IMR-90 (cell line): ENCODE data around the gene RGS14.

Experiments
- CEBPB ChIP-seq: IDR thresholded peaks from 2 replicates; pipeline ENCODE4 v1.6.1; 2012; ENCODE audit warnings: low read depth, low read length, improper control_type of control experiment
- CTCF ChIP-seq: conservative IDR thresholded peaks from 2 replicates; pipeline ENCODE4 v1.5.1; 2012; ENCODE audit warnings: mild to moderate bottlenecking, low read depth, low read length, improper control_type of control experiment
- POLR2A ChIP-seq: IDR thresholded peaks from 2 replicates; pipeline ENCODE4 v1.6.1; 2012; ENCODE audit warnings: mild to moderate bottlenecking, low read depth, low read length
- SMC3 ChIP-seq: fragments of 150-350 bp; IDR thresholded peaks from 2 replicates; pipeline ENCODE4 v1.6.1; 2016; ENCODE audit warnings: low read depth, mild to moderate bottlenecking, antibody characterized with exemption, low read length, moderate library complexity
- USF2 ChIP-seq: fragments of 150-350 bp; IDR thresholded peaks from 2 replicates; pipeline ENCODE4 v1.6.1; 2017; ENCODE audit warnings: mild to moderate bottlenecking, antibody characterized with exemption, low read length, low read depth

DNA sequence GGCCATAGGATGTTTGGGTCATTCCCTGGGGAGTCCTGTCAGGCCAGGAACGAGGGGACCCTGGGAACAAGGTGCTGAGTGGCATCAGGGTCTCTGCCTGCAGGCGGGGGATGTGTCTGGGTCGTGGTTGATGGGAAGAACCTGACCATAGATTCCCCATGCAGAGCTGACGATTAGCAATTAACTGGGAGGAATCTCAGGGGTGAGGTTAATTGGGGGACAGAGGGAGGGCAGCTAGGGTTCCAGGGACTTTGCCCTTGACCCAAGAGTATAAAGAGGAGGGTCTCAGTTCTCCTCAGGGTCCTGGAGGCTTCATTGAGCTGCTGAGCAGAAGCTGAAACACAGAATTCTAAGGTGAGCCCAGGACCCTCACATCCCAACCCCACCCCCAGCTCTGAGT is 26.4 kb downstream of the RGS14 start, which contains the start of gene SLC34A1:
- TF ChIP-seq CTCF (no peak), POLR2A (no peak), USF2 (no peak), SMC3 (no peak), CEBPB (no peak)
